ENCODE measurements around the gene PPP4R4. TPM values are rescaled to one million over a fixed set of nuclear protein-coding genes. Genes with fewer than 3 reads are reported as not detected.
A peak's percentile ranks its signal among the peaks of the same experiment; 100 is the strongest.

The PPP4R4 gene
- total RNA-seq, 2 donors from 2014 or later: 2.6 to 6.7 TPM

GRCh38 chr14:94175011-94175745 is 1.1 kb downstream of the PPP4R4 start:
- ATAC-seq: no peak
- H3K4me1 Mint-ChIP-seq: peaks cover 23% of the 10 kb centered on the region
- H3K27me3 Mint-ChIP-seq: peaks cover 14% of the 10 kb centered on the region
- no peaks in the 10 kb centered on the region for H3K36me3 Mint-ChIP-seq (ENCODE audit: low read depth)
- peak overlapping the region; percentile 94 for H3K4me3 Mint-ChIP-seq
- H3K9me3 ChIP-seq (ENCODE audit: control insufficient read depth, low read length, poor library complexity, severe bottlenecking): no peaks in the 10 kb centered on the region
- DNase-seq: no peak
- peak overlapping the region; percentile 92 for H3K27ac Mint-ChIP-seq

- H3K27ac Mint-ChIP-seq: peak overlapping the region; percentile 92
- no peaks in the 10 kb centered on the region for H3K9me3 ChIP-seq (ENCODE audit: control insufficient read depth, low read length, poor library complexity, severe bottlenecking)
- peak overlapping the region; percentile 94 for H3K4me3 Mint-ChIP-seq
- peaks cover 15% of the 10 kb centered on the region for H3K27me3 Mint-ChIP-seq
- no peaks in the 10 kb centered on the region for H3K36me3 Mint-ChIP-seq (ENCODE audit: low read depth)
- ATAC-seq: no peak
- H3K4me1 Mint-ChIP-seq: peaks cover 28% of the 10 kb centered on the region
- no peak for DNase-seq
Observed at GRCh38 chr14:94175747-94176146, 1.6 kb downstream of the PPP4R4 start.

GRCh38 chr14:94176808-94177207 is 2.7 kb downstream of the PPP4R4 start:
- Mint-ChIP-seq H3K4me3 (peak overlapping the region; percentile 47), H3K4me1 (peaks cover 33% of the 10 kb centered on the region), H3K27ac (peak overlapping the region; percentile 92), H3K36me3 (ENCODE audit: low read depth) (peaks cover 2% of the 10 kb centered on the region), H3K27me3 (peaks cover 18% of the 10 kb centered on the region)
- ATAC-seq (no peak), DNase-seq (no peak)
- no peaks in the 10 kb centered on the region for H3K9me3 ChIP-seq (ENCODE audit: control insufficient read depth, low read length, poor library complexity, severe bottlenecking)

- Mint-ChIP-seq H3K27ac (peak overlapping the region; percentile 92), H3K4me3 (no peak overlapping the region), H3K4me1 (peaks cover 33% of the 10 kb centered on the region), H3K36me3 (ENCODE audit: low read depth) (peaks cover 2% of the 10 kb centered on the region), H3K27me3 (peaks cover 18% of the 10 kb centered on the region)
- H3K9me3 ChIP-seq (ENCODE audit: control insufficient read depth, low read length, poor library complexity, severe bottlenecking): no peaks in the 10 kb centered on the region
- DNase-seq: no peak
- ATAC-seq: no peak
Observed at GRCh38 chr14:94177806-94178205, 3.7 kb downstream of the PPP4R4 start.

- peaks cover 18% of the 10 kb centered on the region for H3K27me3 Mint-ChIP-seq
- peaks cover 28% of the 10 kb centered on the region for H3K4me1 Mint-ChIP-seq
- no peak for DNase-seq
- H3K4me3 Mint-ChIP-seq: no peak overlapping the region
- H3K36me3 Mint-ChIP-seq (ENCODE audit: low read depth): peaks cover 2% of the 10 kb centered on the region
- no peak for ATAC-seq
- no peak overlapping the region for H3K27ac Mint-ChIP-seq
- H3K9me3 ChIP-seq (ENCODE audit: control insufficient read depth, low read length, poor library complexity, severe bottlenecking): no peaks in the 10 kb centered on the region
Observed at GRCh38 chr14:94179244-94179643, 5.1 kb downstream of the PPP4R4 start.

- Mint-ChIP-seq H3K27me3 (peaks cover 12% of the 10 kb centered on the region), H3K4me3 (peak overlapping the region; percentile 79), H3K36me3 (ENCODE audit: low read depth) (peaks cover 2% of the 10 kb centered on the region), H3K27ac (peak overlapping the region; percentile 96), H3K4me1 (peaks cover 19% of the 10 kb centered on the region)
- DNase-seq (no peak), ATAC-seq (peak; percentile 87)
- H3K9me3 ChIP-seq (ENCODE audit: control insufficient read depth, low read length, poor library complexity, severe bottlenecking): no peaks in the 10 kb centered on the region
Observed at GRCh38 chr14:94180655-94181271, 6.6 kb downstream of the PPP4R4 start.

- no peaks in the 10 kb centered on the region for H3K9me3 ChIP-seq (ENCODE audit: control insufficient read depth, low read length, poor library complexity, severe bottlenecking)
- peaks cover 2% of the 10 kb centered on the region for H3K36me3 Mint-ChIP-seq (ENCODE audit: low read depth)
- no peak overlapping the region for H3K4me3 Mint-ChIP-seq
- ATAC-seq (no peak), DNase-seq (no peak)
- no peak overlapping the region for H3K27ac Mint-ChIP-seq
- H3K4me1 Mint-ChIP-seq: peaks cover 15% of the 10 kb centered on the region
- peaks cover 13% of the 10 kb centered on the region for H3K27me3 Mint-ChIP-seq
Observed at GRCh38 chr14:94181835-94182234, 7.7 kb downstream of the PPP4R4 start.

GRCh38 chr14:94192536-94192935 is 18.4 kb downstream of the PPP4R4 start:
- DNase-seq (no peak), ATAC-seq (no peak)
- no peak overlapping the region for H3K4me3 Mint-ChIP-seq
- H3K4me1 Mint-ChIP-seq: peaks cover 5% of the 10 kb centered on the region
- H3K27ac Mint-ChIP-seq: no peak overlapping the region
- H3K27me3 Mint-ChIP-seq: peaks cover 4% of the 10 kb centered on the region
- H3K36me3 Mint-ChIP-seq (ENCODE audit: low read depth): peaks cover 4% of the 10 kb centered on the region
- no peaks in the 10 kb centered on the region for H3K9me3 ChIP-seq (ENCODE audit: control insufficient read depth, low read length, poor library complexity, severe bottlenecking)

- no peaks in the 10 kb centered on the region for H3K9me3 ChIP-seq (ENCODE audit: control insufficient read depth, low read length, poor library complexity, severe bottlenecking)
- H3K4me1 Mint-ChIP-seq: peaks cover 3% of the 10 kb centered on the region
- H3K27me3 Mint-ChIP-seq: no peaks in the 10 kb centered on the region
- H3K27ac Mint-ChIP-seq: no peak overlapping the region
- DNase-seq (no peak), ATAC-seq (no peak)
- H3K4me3 Mint-ChIP-seq: no peak overlapping the region
- H3K36me3 Mint-ChIP-seq (ENCODE audit: low read depth): peaks cover 2% of the 10 kb centered on the region
Observed at GRCh38 chr14:94193776-94194175, 19.7 kb downstream of the PPP4R4 start.

GRCh38 chr14:94196057-94196456 is 21.9 kb downstream of the PPP4R4 start:
- no peaks in the 10 kb centered on the region for H3K27me3 Mint-ChIP-seq
- H3K9me3 ChIP-seq (ENCODE audit: control insufficient read depth, low read length, poor library complexity, severe bottlenecking): no peaks in the 10 kb centered on the region
- ATAC-seq (no peak), DNase-seq (no peak)
- peaks cover 3% of the 10 kb centered on the region for H3K4me1 Mint-ChIP-seq
- no peak overlapping the region for H3K4me3 Mint-ChIP-seq
- peaks cover 7% of the 10 kb centered on the region for H3K36me3 Mint-ChIP-seq (ENCODE audit: low read depth)
- H3K27ac Mint-ChIP-seq: no peak overlapping the region

- H3K27ac Mint-ChIP-seq: no peak overlapping the region
- no peak for DNase-seq
- ATAC-seq: no peak
- no peaks in the 10 kb centered on the region for H3K4me1 Mint-ChIP-seq
- no peak overlapping the region for H3K4me3 Mint-ChIP-seq
- peaks cover 11% of the 10 kb centered on the region for H3K36me3 Mint-ChIP-seq (ENCODE audit: low read depth)
- no peaks in the 10 kb centered on the region for H3K9me3 ChIP-seq (ENCODE audit: control insufficient read depth, low read length, poor library complexity, severe bottlenecking)
- H3K27me3 Mint-ChIP-seq: peaks cover 27% of the 10 kb centered on the region
Observed at GRCh38 chr14:94203473-94204210, 29.5 kb downstream of the PPP4R4 start.

GRCh38 chr14:94213021-94213420 is 38.9 kb downstream of the PPP4R4 start:
- no peaks in the 10 kb centered on the region for H3K9me3 ChIP-seq (ENCODE audit: control insufficient read depth, low read length, poor library complexity, severe bottlenecking)
- H3K27ac Mint-ChIP-seq: no peak overlapping the region
- H3K27me3 Mint-ChIP-seq: peaks cover 5% of the 10 kb centered on the region
- peaks cover 4% of the 10 kb centered on the region for H3K4me1 Mint-ChIP-seq
- peaks cover 2% of the 10 kb centered on the region for H3K36me3 Mint-ChIP-seq (ENCODE audit: low read depth)
- H3K4me3 Mint-ChIP-seq: no peak overlapping the region
- no peak for ATAC-seq
- no peak for DNase-seq

GRCh38 chr14:94213741-94214140 is 39.6 kb downstream of the PPP4R4 start:
- no peaks in the 10 kb centered on the region for H3K9me3 ChIP-seq (ENCODE audit: control insufficient read depth, low read length, poor library complexity, severe bottlenecking)
- H3K4me3 Mint-ChIP-seq: no peak overlapping the region
- no peak for ATAC-seq
- H3K4me1 Mint-ChIP-seq: peaks cover 4% of the 10 kb centered on the region
- peaks cover 5% of the 10 kb centered on the region for H3K27me3 Mint-ChIP-seq
- peaks cover 2% of the 10 kb centered on the region for H3K36me3 Mint-ChIP-seq (ENCODE audit: low read depth)
- no peak for DNase-seq
- no peak overlapping the region for H3K27ac Mint-ChIP-seq
